ENCODE results near the gene TBC1D10A. TPM values are rescaled to one million over a fixed set of nuclear protein-coding genes. Genes with fewer than 3 reads are reported as not detected.

The TBC1D10A gene
- total RNA-seq, 1 experiment from 2014 or later: 8.4 TPM

DNA sequence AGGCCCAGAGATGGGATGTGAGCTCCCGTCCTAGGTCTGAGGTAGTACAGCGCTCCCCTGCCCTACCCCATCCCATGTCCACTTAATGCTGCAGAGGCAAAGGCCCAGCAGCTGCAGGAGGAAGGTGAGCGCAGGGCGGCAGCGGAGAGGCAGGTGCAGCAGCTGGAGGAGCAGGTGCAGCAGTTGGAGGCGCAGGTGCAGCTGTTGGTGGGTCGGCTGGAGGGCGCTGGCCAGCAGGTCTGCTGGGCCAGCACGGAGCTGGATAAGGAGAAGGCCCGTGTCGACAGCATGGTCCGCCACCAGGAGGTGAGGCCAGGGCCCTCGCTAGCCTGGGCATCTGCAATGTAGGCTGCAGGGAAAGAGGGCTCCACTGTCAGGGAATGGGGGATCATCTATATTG lies 45.2 kb upstream of the TBC1D10A start:
- H3K9me3 Mint-ChIP-seq: no peaks in the 10 kb centered on the region
- no peaks in the 10 kb centered on the region for H3K79me1 ChIP-seq (ENCODE audit: insufficient read depth, low read depth, low read length, poor library complexity, severe bottlenecking)
- no peak overlapping the region for H2BK20ac ChIP-seq (ENCODE audit: low read depth, low read length, poor library complexity, severe bottlenecking)
- no peak overlapping the region for H3K9ac ChIP-seq (ENCODE audit: extremely low read depth, insufficient read length, low read length)
- H3K18ac ChIP-seq (ENCODE audit: insufficient read length, low read depth, low read length): no peak overlapping the region
- H3K36me3 Mint-ChIP-seq (ENCODE audit: insufficient read depth in 1 of 3, low read depth in 3 of 3): peaks cover 0 to 5% (median 4%) of the 10 kb centered on the region in 3 experiments; a peak in 4 of 7 replicates
- H2BK120ac ChIP-seq (ENCODE audit: low read depth, low read length, poor library complexity, severe bottlenecking): no peak overlapping the region
- H3K23ac ChIP-seq (ENCODE audit: insufficient read length, low read depth, low read length): no peak overlapping the region
- H4K91ac ChIP-seq (ENCODE audit: insufficient read length, low read depth, low read length): no peak overlapping the region
- H3T11ph ChIP-seq (ENCODE audit: low read length): no peak overlapping the region
- no peaks in the 10 kb centered on the region for H3K79me2 ChIP-seq (ENCODE audit: insufficient read depth, low read length)
- H3K4me1 Mint-ChIP-seq: peaks cover 6% of the 10 kb centered on the region in 2 experiments; a peak in 1 of 4 replicates
- H3K14ac ChIP-seq (ENCODE audit: insufficient read depth, low read length): peak overlapping the region; percentile 24; the same call in 1 of the 2 replicates
- H3K4ac ChIP-seq (ENCODE audit: low read depth, low read length): no peak overlapping the region
- H2AFZ ChIP-seq (ENCODE audit: low read length): no peak overlapping the region
- TF ChIP-seq, protein P1, sequence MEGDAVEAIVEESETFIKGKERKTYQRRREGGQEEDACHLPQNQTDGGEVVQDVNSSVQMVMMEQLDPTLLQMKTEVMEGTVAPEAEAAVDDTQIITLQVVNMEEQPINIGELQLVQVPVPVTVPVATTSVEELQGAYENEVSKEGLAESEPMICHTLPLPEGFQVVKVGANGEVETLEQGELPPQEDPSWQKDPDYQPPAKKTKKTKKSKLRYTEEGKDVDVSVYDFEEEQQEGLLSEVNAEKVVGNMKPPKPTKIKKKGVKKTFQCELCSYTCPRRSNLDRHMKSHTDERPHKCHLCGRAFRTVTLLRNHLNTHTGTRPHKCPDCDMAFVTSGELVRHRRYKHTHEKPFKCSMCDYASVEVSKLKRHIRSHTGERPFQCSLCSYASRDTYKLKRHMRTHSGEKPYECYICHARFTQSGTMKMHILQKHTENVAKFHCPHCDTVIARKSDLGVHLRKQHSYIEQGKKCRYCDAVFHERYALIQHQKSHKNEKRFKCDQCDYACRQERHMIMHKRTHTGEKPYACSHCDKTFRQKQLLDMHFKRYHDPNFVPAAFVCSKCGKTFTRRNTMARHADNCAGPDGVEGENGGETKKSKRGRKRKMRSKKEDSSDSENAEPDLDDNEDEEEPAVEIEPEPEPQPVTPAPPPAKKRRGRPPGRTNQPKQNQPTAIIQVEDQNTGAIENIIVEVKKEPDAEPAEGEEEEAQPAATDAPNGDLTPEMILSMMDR (conservative IDR thresholded peaks at IDR 0.05): no peak
- H3K27me3 Mint-ChIP-seq (ENCODE audit: low read depth): no peaks in the 10 kb centered on the region; the same call in none of the 2 replicates
- H3K23me2 ChIP-seq (ENCODE audit: insufficient read length, low read depth, low read length, poor library complexity, severe bottlenecking): no peaks in the 10 kb centered on the region
- DNase-seq: peak; percentile 49
- no peaks in the 10 kb centered on the region for H3K4me1 ChIP-seq (ENCODE audit: insufficient read depth, low read length)
- H3K4me2 ChIP-seq (ENCODE audit: insufficient read depth, insufficient read length, low read length): no peak overlapping the region
- H2BK15ac ChIP-seq (ENCODE audit: low read depth, low read length): no peak overlapping the region
- H3K4me3 Mint-ChIP-seq: no peak overlapping the region
- H2BK12ac ChIP-seq (ENCODE audit: insufficient read length, low read depth, low read length): no peak overlapping the region
- H3K9me3 ChIP-seq (ENCODE audit: control insufficient read depth, low read depth, low read length): no peaks in the 10 kb centered on the region
- H3K27ac ChIP-seq (ENCODE audit: insufficient read length, low read depth, low read length): no peak overlapping the region
- H2BK5ac ChIP-seq (ENCODE audit: insufficient read length, low read length): no peak overlapping the region
- no peaks in the 10 kb centered on the region for H4K20me1 ChIP-seq (ENCODE audit: control insufficient read depth, insufficient read depth, insufficient read length)
- WGBS (ENCODE audit: extremely low coverage, insufficient read length, low lambda C conversion rate): no CpG with 5 or more reads among the region's 13 CpGs
- peak overlapping the region in 1 of 3 experiments; percentile 38; a peak in 1 of 7 replicates for H3K27ac Mint-ChIP-seq
- H4K8ac ChIP-seq (replicated peaks; ENCODE audit: insufficient read length, low read depth, low read length): no peak overlapping the region
- H2AK5ac ChIP-seq (ENCODE audit: insufficient read length, low read length): no peak overlapping the region
- H3K56ac ChIP-seq (ENCODE audit: insufficient read length, low read depth, low read length): no peak overlapping the region
- no peak overlapping the region for H4K5ac ChIP-seq (ENCODE audit: insufficient read length, low read depth, low read length)
- H3K27me3 ChIP-seq (ENCODE audit: insufficient read depth, low read length): no peaks in the 10 kb centered on the region

All from H9 (cell line).